Erythroblast (primary cell): ENCODE results near the gene FPR3.

ENCODE experiments used
- GATA1 ChIP-seq: IDR thresholded peaks from 2 replicates; pipeline ENCODE4 v1.6.1; 2011; ENCODE audit warnings: low read depth, mild to moderate bottlenecking, control low read depth, low read length, moderate library complexity
- POLR2A ChIP-seq: IDR thresholded peaks from 2 replicates; pipeline ENCODE4 v1.6.1; 2011; ENCODE audit warnings: mild to moderate bottlenecking, low read length

- TF ChIP-seq GATA1, result no peak
- TF ChIP-seq POLR2A, result no peak
Observed at GRCh38 chr19:51749979-51750378, 45.0 kb upstream of the FPR3 start.
